Hepatocyte (in vitro differentiated cells): ENCODE data around the gene PARVG. TPM values are rescaled to one million over a fixed set of nuclear protein-coding genes. Genes with fewer than 3 reads are reported as not detected.

ENCODE experiments used
- DNase-seq: peaks from one replicate; pipeline ENCODE4 v3.0.0-alpha.2; 2016; ENCODE audit warnings: low spot score
- H2AFZ ChIP-seq: fragments of 200-600 bp; sonication (generic); 2 replicates; pipeline ENCODE4 v1.6.0; 2016; ENCODE audit warnings: antibody characterized with exemption, mild to moderate bottlenecking
- H3K27ac ChIP-seq: fragments of 200-600 bp; sonication (generic); 2 replicates; pipeline ENCODE4 v1.5.1; 2016; ENCODE audit warnings: mild to moderate bottlenecking
- H3K27me3 ChIP-seq: fragments of 200-600 bp; sonication (generic); 2 replicates; pipeline ENCODE4 v1.6.1; 2016
- H3K36me3 ChIP-seq: fragments of 200-600 bp; sonication (generic); replicated peaks from 2 replicates; pipeline ENCODE4 v1.5.1; 2016; ENCODE audit warnings: low read depth; ENCODE audit not compliant: insufficient read depth
- H3K4me1 ChIP-seq: fragments of 200-600 bp; sonication (generic); 2 replicates; pipeline ENCODE4 v1.5.1; 2016; ENCODE audit warnings: mild to moderate bottlenecking, moderate library complexity; ENCODE audit not compliant: insufficient read depth
- H3K4me2 ChIP-seq: fragments of 200-600 bp; sonication (generic); 2 replicates; pipeline ENCODE4 v1.6.0; 2016
- H3K4me3 ChIP-seq: fragments of 200-600 bp; sonication (generic); 2 replicates; pipeline ENCODE4 v1.5.1; 2016; ENCODE audit warnings: mild to moderate bottlenecking
- H3K79me2 ChIP-seq: fragments of 200-600 bp; sonication (generic); 2 replicates; pipeline ENCODE4 v1.6.0; 2017; ENCODE audit warnings: mild to moderate bottlenecking
- H3K9me2 ChIP-seq: fragments of 200-600 bp; sonication (generic); replicated peaks from 2 replicates; pipeline ENCODE4 v1.6.0; 2017; ENCODE audit warnings: mild to moderate bottlenecking; ENCODE audit not compliant: insufficient read depth
- H3K9me3 ChIP-seq: fragments of 200-600 bp; sonication (generic); 2 replicates; pipeline ENCODE4 v1.5.1; 2016; ENCODE audit warnings: low read depth, mild to moderate bottlenecking
- H4K20me1 ChIP-seq: fragments of 200-600 bp; sonication (generic); 2 replicates; pipeline ENCODE4 v1.6.0; 2016; ENCODE audit warnings: mild to moderate bottlenecking; ENCODE audit not compliant: insufficient read depth, poor library complexity, severe bottlenecking
- EZH2 ChIP-seq: fragments of 200-600 bp; sonication (generic); IDR thresholded peaks from 2 replicates; pipeline ENCODE4 v1.6.1; 2016; ENCODE audit warnings: antibody characterized with exemption, mild to moderate bottlenecking, borderline replicate concordance
- EZH2phosphoT487 ChIP-seq: fragments of 200-600 bp; sonication (generic); IDR thresholded peaks from one replicate; pipeline ENCODE4 v1.6.1; 2018; ENCODE audit warnings: antibody characterized with exemption, mild to moderate bottlenecking, low read depth, moderate library complexity; ENCODE audit not compliant: unreplicated experiment, severe bottlenecking
- WGBS: methylation state at CpG from one replicate; pipeline ENCODE4 v1.1.6; 2016; ENCODE audit warnings: low lambda C conversion rate; ENCODE audit errors: missing lambda C conversion rate; 5-methylcytosine and 5-hydroxymethylcytosine counted together
- polyA plus RNA-seq: library from polyadenylated mRNA; unstranded; fragments of >200 nt; fragmentation: Nextera tagmentation; extraction: Ambion mirVana; gene quantifications from 2 replicates; pipeline ENCODE4 v1.2.1, GENCODE V29; 2016
- total RNA-seq: library from RNA; depleted of rRNA; stranded (reverse); fragments of >200 nt; gene quantifications from 2 replicates; pipeline ENCODE4 v1.2.3, GENCODE V29; 2014
- TF ChIP-seq, protein P1 (sequence below): fragments of 200-600 bp; sonication (generic); IDR thresholded peaks from 2 replicates; pipeline ENCODE4 v1.5.1; 2016; ENCODE audit warnings: antibody characterized with exemption, mild to moderate bottlenecking; ENCODE audit not compliant: poor library complexity

Gene PARVG
- total and polyA plus RNA-seq, 2 experiments from 2014 or later: 0.77 to 1.00 TPM

DNA sequence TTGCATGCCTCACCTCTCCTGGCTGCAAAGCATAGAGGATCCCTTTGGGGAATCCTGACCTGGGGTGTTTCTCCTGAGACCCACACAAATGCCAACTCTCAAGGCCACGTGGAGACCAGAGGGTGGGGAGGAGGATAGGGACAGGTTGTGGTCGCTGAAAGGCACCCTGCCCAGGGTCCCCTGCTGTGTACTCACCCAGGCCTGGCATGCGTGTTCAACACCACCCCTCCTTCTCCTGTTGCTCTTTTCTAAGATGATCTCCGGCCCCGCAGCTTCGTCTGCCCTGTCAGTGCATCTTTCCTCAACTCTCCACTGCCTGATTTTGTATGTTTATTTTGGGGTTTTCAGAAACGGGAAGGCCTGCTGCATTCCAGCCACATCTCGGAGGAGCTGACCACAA is 44.6 kb upstream of the PARVG start:
- H3K27me3 ChIP-seq: no peaks in the 10 kb centered on the region
- H3K27ac ChIP-seq: no peak overlapping the region
- no peak overlapping the region for H3K4me3 ChIP-seq
- no peaks in the 10 kb centered on the region for H3K9me3 ChIP-seq
- no peaks in the 10 kb centered on the region for H3K4me1 ChIP-seq
- H3K36me3 ChIP-seq: no peaks in the 10 kb centered on the region
- DNase-seq: no peak
- no peak overlapping the region for H3K4me2 ChIP-seq
- TF ChIP-seq EZH2: no peak
- TF ChIP-seq, protein P1, sequence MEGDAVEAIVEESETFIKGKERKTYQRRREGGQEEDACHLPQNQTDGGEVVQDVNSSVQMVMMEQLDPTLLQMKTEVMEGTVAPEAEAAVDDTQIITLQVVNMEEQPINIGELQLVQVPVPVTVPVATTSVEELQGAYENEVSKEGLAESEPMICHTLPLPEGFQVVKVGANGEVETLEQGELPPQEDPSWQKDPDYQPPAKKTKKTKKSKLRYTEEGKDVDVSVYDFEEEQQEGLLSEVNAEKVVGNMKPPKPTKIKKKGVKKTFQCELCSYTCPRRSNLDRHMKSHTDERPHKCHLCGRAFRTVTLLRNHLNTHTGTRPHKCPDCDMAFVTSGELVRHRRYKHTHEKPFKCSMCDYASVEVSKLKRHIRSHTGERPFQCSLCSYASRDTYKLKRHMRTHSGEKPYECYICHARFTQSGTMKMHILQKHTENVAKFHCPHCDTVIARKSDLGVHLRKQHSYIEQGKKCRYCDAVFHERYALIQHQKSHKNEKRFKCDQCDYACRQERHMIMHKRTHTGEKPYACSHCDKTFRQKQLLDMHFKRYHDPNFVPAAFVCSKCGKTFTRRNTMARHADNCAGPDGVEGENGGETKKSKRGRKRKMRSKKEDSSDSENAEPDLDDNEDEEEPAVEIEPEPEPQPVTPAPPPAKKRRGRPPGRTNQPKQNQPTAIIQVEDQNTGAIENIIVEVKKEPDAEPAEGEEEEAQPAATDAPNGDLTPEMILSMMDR: no peak
- TF ChIP-seq EZH2phosphoT487: no peak
- no peaks in the 10 kb centered on the region for H3K79me2 ChIP-seq
- no peaks in the 10 kb centered on the region for H4K20me1 ChIP-seq
- no peaks in the 10 kb centered on the region for H3K9me2 ChIP-seq
- H2AFZ ChIP-seq: no peak overlapping the region
- 91% methylated on average over 8 of the region's 8 CpGs for WGBS

DNA sequence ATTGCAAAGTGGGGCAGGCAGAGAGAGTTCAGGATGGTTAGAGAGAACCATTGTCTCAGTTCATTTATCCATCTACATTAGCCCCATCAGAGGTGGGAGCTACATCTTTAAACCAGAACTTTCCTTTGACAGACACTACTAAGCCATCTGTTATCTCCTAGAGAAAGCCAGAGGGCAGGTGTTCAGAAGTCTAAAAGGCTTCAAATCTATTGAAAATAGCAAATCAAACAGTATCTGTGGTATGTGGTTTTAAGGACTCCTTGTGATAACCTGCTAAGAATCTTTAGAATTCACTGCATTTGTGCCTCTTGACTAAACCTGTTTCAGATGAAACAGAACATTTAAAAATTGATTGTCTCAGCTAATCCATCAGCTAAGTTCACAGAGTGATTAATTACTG is 43.9 kb upstream of the PARVG start:
- Histone ChIP-seq H4K20me1 (no peaks in the 10 kb centered on the region), H3K27me3 (no peaks in the 10 kb centered on the region), H3K27ac (no peak overlapping the region), H3K79me2 (no peaks in the 10 kb centered on the region), H3K36me3 (no peaks in the 10 kb centered on the region), H3K4me3 (no peak overlapping the region), H3K9me2 (no peaks in the 10 kb centered on the region), H3K4me2 (no peak overlapping the region), H3K4me1 (no peaks in the 10 kb centered on the region), H3K9me3 (no peaks in the 10 kb centered on the region), H2AFZ (no peak overlapping the region)
- DNase-seq: no peak
- TF ChIP-seq, protein P1: no peak
- TF ChIP-seq EZH2 (no peak), EZH2phosphoT487 (no peak)

DNA sequence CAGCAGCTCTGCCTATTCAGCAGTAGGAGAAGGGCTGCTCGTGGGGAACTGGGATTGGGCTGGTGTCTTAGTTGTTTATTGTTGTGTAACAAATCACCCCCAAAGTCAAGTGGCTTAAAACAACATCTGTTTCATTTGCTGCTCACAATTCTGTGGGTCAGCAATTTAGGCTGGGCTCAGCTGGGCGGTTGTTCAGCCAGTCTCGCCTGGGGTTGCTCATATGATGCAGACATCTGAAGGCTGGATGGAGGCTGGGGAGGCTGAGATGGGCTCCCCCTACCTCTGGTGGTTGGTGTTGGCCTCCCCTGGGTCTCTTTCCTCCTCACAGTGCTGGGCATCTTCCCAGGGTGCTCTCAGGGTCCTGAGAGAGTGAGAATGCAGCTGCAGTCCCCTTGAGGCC is 43.3 kb upstream of the PARVG start:
- 100% methylated on average over 3 of the region's 3 CpGs for whole genome bisulfite sequencing
- no peaks in the 10 kb centered on the region for H3K9me2 ChIP-seq
- no peak overlapping the region for H2AFZ ChIP-seq
- H3K4me1 ChIP-seq: no peaks in the 10 kb centered on the region
- no peak overlapping the region for H3K4me3 ChIP-seq
- H3K9me3 ChIP-seq: no peaks in the 10 kb centered on the region
- H3K4me2 ChIP-seq: no peak overlapping the region
- H3K27ac ChIP-seq: no peak overlapping the region
- H4K20me1 ChIP-seq: no peaks in the 10 kb centered on the region
- no peak for DNase-seq
- no peaks in the 10 kb centered on the region for H3K36me3 ChIP-seq
- TF ChIP-seq EZH2 (no peak), EZH2phosphoT487 (no peak)
- TF ChIP-seq, protein P1: no peak
- no peaks in the 10 kb centered on the region for H3K27me3 ChIP-seq
- no peaks in the 10 kb centered on the region for H3K79me2 ChIP-seq

DNA sequence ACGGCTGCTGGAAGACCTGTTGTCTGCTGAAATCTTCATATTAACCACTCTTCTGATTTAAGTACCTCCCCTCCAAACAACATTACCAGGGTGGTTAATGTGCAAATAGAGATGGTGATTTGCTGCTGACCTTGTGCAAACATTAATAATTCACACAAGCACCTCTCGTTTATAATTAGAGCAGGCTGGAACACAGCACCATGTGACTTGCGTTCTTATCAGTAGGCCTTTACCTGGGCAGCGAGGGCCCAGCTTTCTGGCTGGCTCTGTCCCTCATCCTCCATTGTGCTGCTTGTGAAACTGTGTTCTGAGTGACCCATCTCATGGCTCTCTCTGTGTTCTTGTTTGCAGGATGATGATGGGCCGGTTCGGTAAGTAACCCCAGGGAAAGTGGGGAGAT is 41.0 kb upstream of the PARVG start:
- no peaks in the 10 kb centered on the region for H3K9me3 ChIP-seq
- H3K36me3 ChIP-seq: no peaks in the 10 kb centered on the region
- no peak overlapping the region for H3K4me2 ChIP-seq
- H3K79me2 ChIP-seq: no peaks in the 10 kb centered on the region
- H2AFZ ChIP-seq: no peak overlapping the region
- TF ChIP-seq EZH2phosphoT487: no peak
- no peak for TF ChIP-seq EZH2
- TF ChIP-seq, protein P1: no peak
- H3K27ac ChIP-seq: no peak overlapping the region
- H3K4me3 ChIP-seq: no peak overlapping the region
- no peaks in the 10 kb centered on the region for H4K20me1 ChIP-seq
- no peaks in the 10 kb centered on the region for H3K27me3 ChIP-seq
- 81% methylated on average over 6 of the region's 6 CpGs for WGBS
- no peak for DNase-seq
- H3K4me1 ChIP-seq: peaks cover 12% of the 10 kb centered on the region
- H3K9me2 ChIP-seq: no peaks in the 10 kb centered on the region
